Breast epithelium (tissue), 4 donors: ENCODE data around the gene HSF5. TPM values are rescaled to one million over a fixed set of nuclear protein-coding genes. Genes with fewer than 3 reads are reported as not detected.
"Not testable (repeated sequence)": the region's sequence is repeated elsewhere in the genome, so short reads cannot be mapped to it uniquely, and the experiment has no call there.

ENCODE experiments used
- DNase-seq, 2 donors: peaks; one replicate each; pipeline ENCODE4 v3.0.0-alpha.2; 2019; ENCODE audit warnings: low spot score in 2 of 2
- H3K27ac ChIP-seq, 2 donors: fragments of 200-600 bp; sonication (generic) in 1 of 2; one replicate each; pipeline ENCODE4 v1.5.1; 2016 to 2019; ENCODE audit warnings: mild to moderate bottlenecking in 1 of 2
- H3K27me3 ChIP-seq, 2 donors: fragments of 200-600 bp; sonication (generic) in 1 of 2; one replicate each; pipeline versions ENCODE4 v1.5.1 to v1.6.0; 2017 to 2019; ENCODE audit warnings: control low read depth in 1 of 2, mild to moderate bottlenecking in 1 of 2
- H3K36me3 ChIP-seq: fragments of 200-600 bp; one replicate; pipeline ENCODE4 v1.5.1; 2019
- H3K4me1 ChIP-seq, 2 donors: fragments of 200-600 bp; sonication (generic); one replicate each; pipeline ENCODE4 v1.5.1; 2016 to 2019; ENCODE audit warnings: control low read depth in 1 of 2
- H3K4me3 ChIP-seq, 3 donors: fragments of 200-600 bp; sonication (generic); 1 replicate in 2 of 3; 2 replicates in 1 of 3; pipeline ENCODE4 v1.5.1; 2016 to 2019; ENCODE audit warnings: mild to moderate bottlenecking in 3 of 3, moderate library complexity in 2 of 3
- H3K9me3 ChIP-seq, 2 donors: fragments of 200-600 bp; sonication (generic) in 1 of 2; one replicate each; pipeline ENCODE4 v1.5.1; 2016 to 2019; ENCODE audit warnings: control low read depth in 1 of 2
- POLR2A ChIP-seq: fragments of 450-650 bp; IDR thresholded peaks from one replicate; pipeline ENCODE4 v1.6.1; 2016; ENCODE audit warnings: antibody characterized with exemption, mild to moderate bottlenecking, moderate library complexity
- POLR2AphosphoS5 ChIP-seq, 3 donors: sonication (generic); formaldehyde crosslinking; IDR thresholded peaks; one replicate each; pipeline ENCODE4 v1.6.1; 2017; ENCODE audit warnings: antibody characterized with exemption in 3 of 3
- intact Hi-C: fragments of 100-400 bp; cut with DNase I; formaldehyde crosslinking; loops from one replicate; pipeline ENCODE4 v1.15.1; 2023; ENCODE audit warnings: low total_unique reads
- total RNA-seq, 3 donors: library from RNA; depleted of rRNA; stranded (reverse); fragments of >200 nt; gene quantifications; one replicate each; pipeline ENCODE4 v1.1.0, GENCODE V29; 2016
- TF ChIP-seq, protein P1 (sequence below), 3 donors: fragments of 450-650 bp; IDR thresholded peaks; one replicate each; pipeline ENCODE4 v1.5.1; 2016 to 2017; ENCODE audit warnings: antibody characterized with exemption in 3 of 3, mild to moderate bottlenecking in 3 of 3, moderate library complexity in 3 of 3

Gene HSF5
- total RNA-seq, 3 donors from 2014 or later: under 0.01 to 0.33 (median 0.32) TPM

DNA sequence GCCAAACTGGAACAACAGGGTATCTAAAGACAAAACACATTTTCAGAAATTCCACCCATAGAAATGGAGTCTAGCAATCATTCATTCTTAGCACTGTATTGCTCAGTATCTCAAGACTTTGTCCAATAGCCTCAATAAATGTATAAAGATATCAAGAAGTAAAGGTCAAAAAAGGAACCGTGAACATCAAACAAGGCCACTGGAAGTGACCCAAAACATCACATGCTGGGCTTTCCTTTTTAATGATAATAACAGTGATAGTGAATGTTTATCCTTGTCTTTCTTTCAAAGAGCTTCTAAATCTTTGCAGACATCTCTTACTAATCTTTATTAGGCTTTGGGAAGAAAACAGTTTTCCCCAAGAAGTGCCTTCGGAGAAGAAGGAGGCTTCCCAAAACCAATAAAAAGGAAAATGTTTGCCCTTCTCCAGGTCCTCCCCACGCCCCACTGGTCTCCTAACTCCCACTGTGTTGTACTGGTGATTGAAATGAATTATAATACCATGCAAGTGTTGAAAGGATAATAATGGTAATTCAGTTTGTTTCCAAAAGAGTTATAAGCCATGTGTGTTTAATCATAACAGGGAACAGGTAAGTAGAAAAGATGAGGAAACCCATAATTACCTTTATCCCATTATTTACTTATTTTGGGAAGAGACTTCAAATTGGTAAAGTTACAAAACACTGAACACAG lies 89.5 kb downstream of the HSF5 start:
- Histone ChIP-seq H3K36me3 (no peaks in the 10 kb centered on the region), H3K4me3 (no peak overlapping the region), H3K9me3 (no peaks in the 10 kb centered on the region), H3K27ac (no peak overlapping the region), H3K27me3 (no peaks in the 10 kb centered on the region), H3K4me1 (no peaks in the 10 kb centered on the region)
- TF ChIP-seq POLR2A (no peak), POLR2AphosphoS5 (IDR thresholded peaks at IDR 0.05) (no peak)
- TF ChIP-seq, protein P1, sequence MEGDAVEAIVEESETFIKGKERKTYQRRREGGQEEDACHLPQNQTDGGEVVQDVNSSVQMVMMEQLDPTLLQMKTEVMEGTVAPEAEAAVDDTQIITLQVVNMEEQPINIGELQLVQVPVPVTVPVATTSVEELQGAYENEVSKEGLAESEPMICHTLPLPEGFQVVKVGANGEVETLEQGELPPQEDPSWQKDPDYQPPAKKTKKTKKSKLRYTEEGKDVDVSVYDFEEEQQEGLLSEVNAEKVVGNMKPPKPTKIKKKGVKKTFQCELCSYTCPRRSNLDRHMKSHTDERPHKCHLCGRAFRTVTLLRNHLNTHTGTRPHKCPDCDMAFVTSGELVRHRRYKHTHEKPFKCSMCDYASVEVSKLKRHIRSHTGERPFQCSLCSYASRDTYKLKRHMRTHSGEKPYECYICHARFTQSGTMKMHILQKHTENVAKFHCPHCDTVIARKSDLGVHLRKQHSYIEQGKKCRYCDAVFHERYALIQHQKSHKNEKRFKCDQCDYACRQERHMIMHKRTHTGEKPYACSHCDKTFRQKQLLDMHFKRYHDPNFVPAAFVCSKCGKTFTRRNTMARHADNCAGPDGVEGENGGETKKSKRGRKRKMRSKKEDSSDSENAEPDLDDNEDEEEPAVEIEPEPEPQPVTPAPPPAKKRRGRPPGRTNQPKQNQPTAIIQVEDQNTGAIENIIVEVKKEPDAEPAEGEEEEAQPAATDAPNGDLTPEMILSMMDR (IDR thresholded peaks at IDR 0.05): no peak
- intact Hi-C loops: no loop called here
- no peak for DNase-seq

DNA sequence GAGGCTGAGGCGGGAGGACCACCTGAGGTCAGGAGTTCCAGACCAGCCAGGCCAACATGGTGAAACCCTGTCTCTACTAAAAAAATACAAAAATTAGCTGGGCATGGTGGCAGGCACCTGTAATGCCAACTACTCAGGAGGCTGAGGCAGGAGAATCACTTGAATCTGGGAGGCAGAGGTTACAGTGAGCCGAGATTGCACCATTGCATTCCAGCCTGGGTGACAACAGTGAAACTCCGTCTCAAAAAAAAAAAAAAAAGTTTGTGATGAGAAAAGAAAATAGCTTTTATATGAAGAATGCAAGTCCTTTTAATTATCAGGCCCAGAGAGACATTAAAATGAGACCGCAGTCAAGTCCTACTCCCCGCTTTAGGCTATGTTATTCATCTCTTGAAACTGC lies 90.8 kb downstream of the HSF5 start:
- H3K27ac ChIP-seq, H3K4me1 ChIP-seq, DNase-seq, H3K9me3 ChIP-seq, H3K36me3 ChIP-seq, H3K4me3 ChIP-seq, intact Hi-C loops, H3K27me3 ChIP-seq: not testable (repeated sequence)

DNA sequence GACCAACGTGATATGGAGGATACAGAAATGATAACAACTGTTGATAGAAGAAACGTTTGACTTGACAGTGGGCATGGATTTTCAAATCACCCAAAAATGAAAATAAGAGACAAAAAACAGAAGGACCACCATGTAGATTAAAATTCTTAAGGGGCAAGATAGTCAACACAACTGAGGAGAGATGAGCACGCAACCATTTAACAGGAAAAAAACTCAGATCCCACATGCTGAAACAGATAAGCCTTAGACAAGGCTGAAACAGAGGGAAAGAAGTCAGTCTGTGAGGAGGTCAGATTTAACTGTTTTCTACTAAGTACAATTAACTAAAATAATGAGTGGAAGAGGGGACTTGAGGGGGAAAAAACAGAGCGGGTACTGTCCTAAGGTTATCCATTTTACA lies 92.0 kb downstream of the HSF5 start:
- DNase-seq: no peak
- no peak overlapping the region for H3K27ac ChIP-seq
- H3K27me3 ChIP-seq: no peaks in the 10 kb centered on the region
- H3K4me1 ChIP-seq: no peaks in the 10 kb centered on the region
- no peaks in the 10 kb centered on the region for H3K36me3 ChIP-seq
- TF ChIP-seq POLR2A (no peak), POLR2AphosphoS5 (IDR thresholded peaks at IDR 0.05) (no peak)
- TF ChIP-seq, protein P1 (IDR thresholded peaks at IDR 0.05): no peak
- H3K9me3 ChIP-seq: no peaks in the 10 kb centered on the region
- intact Hi-C loops: no loop called here
- no peak overlapping the region for H3K4me3 ChIP-seq

DNA sequence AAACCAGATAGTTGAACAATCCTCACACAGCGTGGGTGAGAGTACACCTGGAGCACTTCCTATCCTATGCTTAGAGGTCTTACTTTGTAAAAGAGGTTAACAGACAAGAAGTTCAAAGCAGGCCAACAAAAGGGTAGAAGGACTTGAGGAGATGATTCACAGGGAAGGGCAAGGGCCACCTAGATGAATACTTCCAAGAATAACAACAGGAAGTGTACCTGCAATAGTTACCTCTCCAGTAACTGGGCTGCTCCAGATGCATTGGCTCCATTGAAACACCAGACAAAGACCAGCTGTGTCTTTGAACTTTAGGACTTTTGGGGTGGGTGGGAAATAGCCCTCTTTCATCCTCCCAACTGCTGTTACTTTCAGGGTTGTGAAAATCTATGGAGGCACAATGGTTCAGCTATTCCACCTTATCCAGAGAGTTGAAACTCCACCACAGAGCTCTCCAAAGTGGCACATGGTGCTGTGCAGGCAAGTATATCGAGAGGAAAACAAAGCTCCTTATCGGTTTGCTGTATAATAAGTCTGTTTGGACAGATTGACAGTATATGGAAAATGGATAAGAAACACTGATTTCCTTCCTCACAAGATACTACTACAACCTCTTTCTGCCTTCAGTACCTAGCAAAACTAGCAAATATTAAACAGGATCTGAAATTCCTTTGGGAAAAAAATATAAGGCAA lies 93.5 kb downstream of the HSF5 start:
- no peaks in the 10 kb centered on the region for H3K4me1 ChIP-seq
- DNase-seq: no peak
- H3K9me3 ChIP-seq: no peaks in the 10 kb centered on the region
- no peaks in the 10 kb centered on the region for H3K27me3 ChIP-seq
- H3K4me3 ChIP-seq: no peak overlapping the region
- H3K36me3 ChIP-seq: no peaks in the 10 kb centered on the region
- H3K27ac ChIP-seq: no peak overlapping the region
- TF ChIP-seq, protein P1 (IDR thresholded peaks at IDR 0.05): no peak
- TF ChIP-seq POLR2AphosphoS5 (IDR thresholded peaks at IDR 0.05) (no peak), POLR2A (no peak)
- intact Hi-C loops: no loop called here

DNA sequence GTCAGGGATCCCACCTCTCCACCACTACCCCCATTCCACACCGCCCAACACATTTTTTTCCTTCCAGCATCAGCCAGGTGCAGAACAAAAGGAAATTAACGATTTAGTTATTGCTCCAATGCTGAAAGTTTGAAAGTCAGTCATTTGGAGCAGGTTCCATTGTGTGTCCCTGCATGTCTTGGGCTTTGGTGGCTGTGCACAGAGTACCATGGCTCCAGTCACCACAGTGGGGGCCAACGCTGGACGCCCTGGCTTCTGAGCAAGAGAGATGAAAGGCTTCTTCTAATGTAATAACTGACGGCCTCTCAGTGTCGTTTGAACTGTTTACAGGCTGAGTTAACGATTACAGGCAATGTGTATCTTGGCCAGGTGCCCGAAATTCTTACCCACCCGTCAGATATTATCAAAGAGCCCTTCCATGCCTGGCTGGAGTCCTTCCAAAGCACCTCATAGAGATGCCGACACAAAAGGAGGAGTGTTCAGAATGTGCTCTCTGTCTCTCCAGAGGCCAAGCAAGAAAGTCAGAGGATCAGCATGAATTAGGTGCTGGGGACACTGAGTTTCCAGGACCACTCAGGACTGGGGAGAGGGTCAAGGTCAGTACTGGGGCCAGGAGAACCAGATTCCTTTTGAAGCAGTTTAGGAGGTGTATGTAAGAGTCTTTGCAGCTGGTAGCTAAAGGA lies 96.8 kb downstream of the HSF5 start:
- TF ChIP-seq, protein P1 (IDR thresholded peaks at IDR 0.05): no peak
- TF ChIP-seq POLR2A (no peak), POLR2AphosphoS5 (IDR thresholded peaks at IDR 0.05) (no peak)
- H3K36me3 ChIP-seq: no peaks in the 10 kb centered on the region
- H3K4me3 ChIP-seq: no peak overlapping the region
- no peaks in the 10 kb centered on the region for H3K4me1 ChIP-seq
- peak overlapping the region; percentile 6 to 40 for H3K27ac ChIP-seq
- peak; percentile 41 to 85 for DNase-seq
- H3K27me3 ChIP-seq: no peaks in the 10 kb centered on the region
- no peaks in the 10 kb centered on the region for H3K9me3 ChIP-seq
- intact Hi-C loops: no loop called here
